ENCODE results near the gene LYSMD1. TPM values are rescaled to one million over a fixed set of nuclear protein-coding genes. Genes with fewer than 3 reads are reported as not detected.
A peak's percentile ranks its signal among the peaks of the same experiment; 100 is the strongest.
"Not testable (repeated sequence)": the region's sequence is repeated elsewhere in the genome, so short reads cannot be mapped to it uniquely, and the experiment has no call there.

Gene LYSMD1
- total RNA-seq (2014; rRNA removed; shearing (Covaris generic)) = 0.43 and 0.60 TPM in 2 replicates

GRCh38 chr1:151165738-151166504 lies at the start of gene LYSMD1, which contains the start of gene SCNM1:
Gene LYSMD1, minus strand, starts transcription at chr1:151165902. Its CDS starts 644 bp downstream, at chr1:151165258.
Gene SCNM1, plus strand, starts transcription at chr1:151166144. Its CDS starts 9 bp downstream, at chr1:151166153.
- DNase-seq (ENCODE audit: low spot score) = peak; percentile 96

- no peak for DNase-seq (ENCODE audit: low spot score)
Measured at GRCh38 chr1:151213560-151213959, 47.9 kb upstream of the LYSMD1 start.

- DNase-seq (ENCODE audit: low spot score) = no peak
Measured at GRCh38 chr1:151211972-151212705, 46.4 kb upstream of the LYSMD1 start.

- no peak for DNase-seq (ENCODE audit: low spot score)
Measured at GRCh38 chr1:151210830-151211229, 45.1 kb upstream of the LYSMD1 start.

- not testable (repeated sequence) for DNase-seq (ENCODE audit: low spot score)
Measured at GRCh38 chr1:151205381-151205965, 39.8 kb upstream of the LYSMD1 start.

- DNase-seq (ENCODE audit: low spot score) = peak; percentile 31
Measured at GRCh38 chr1:151199873-151200581, 34.3 kb upstream of the LYSMD1 start.

- DNase-seq (ENCODE audit: low spot score) = peak; percentile 99
Measured at GRCh38 chr1:151198254-151199127, 32.8 kb upstream of the LYSMD1 start, which contains the start of gene PIP5K1A. Gene PIP5K1A, plus strand, starts transcription at chr1:151198552. Its CDS starts 445 bp downstream, at chr1:151198997.

- DNase-seq (ENCODE audit: low spot score) = no peak
Measured at GRCh38 chr1:151197863-151198253, 32.2 kb upstream of the LYSMD1 start.

GRCh38 chr1:151196292-151196800 lies 30.6 kb upstream of the LYSMD1 start:
- DNase-seq (ENCODE audit: low spot score) = peak; percentile 91

- DNase-seq (ENCODE audit: low spot score) = peak; percentile 96
Measured at GRCh38 chr1:151194894-151195594, 29.3 kb upstream of the LYSMD1 start.

- DNase-seq (ENCODE audit: low spot score) = no peak
Measured at GRCh38 chr1:151193856-151194255, 28.2 kb upstream of the LYSMD1 start.

GRCh38 chr1:151193304-151193703 lies 27.6 kb upstream of the LYSMD1 start:
- DNase-seq (ENCODE audit: low spot score) = no peak

- DNase-seq (ENCODE audit: low spot score) = no peak
Measured at GRCh38 chr1:151192047-151192446, 26.3 kb upstream of the LYSMD1 start.

- peak; percentile 90 for DNase-seq (ENCODE audit: low spot score)
Measured at GRCh38 chr1:151189637-151190445, 24.1 kb upstream of the LYSMD1 start, which contains the start of gene VPS72. Gene VPS72, minus strand, starts transcription at chr1:151190197. Its CDS starts 76 bp downstream, at chr1:151190121.

- not testable (repeated sequence) for DNase-seq (ENCODE audit: low spot score)
Measured at GRCh38 chr1:151188667-151189066, 23.0 kb upstream of the LYSMD1 start.

GRCh38 chr1:151187205-151187604 lies 21.5 kb upstream of the LYSMD1 start:
- no peak for DNase-seq (ENCODE audit: low spot score)

- no peak for DNase-seq (ENCODE audit: low spot score)
Measured at GRCh38 chr1:151184211-151184610, 18.5 kb upstream of the LYSMD1 start.

- DNase-seq (ENCODE audit: low spot score) = no peak
Measured at GRCh38 chr1:151176514-151177045, 10.9 kb upstream of the LYSMD1 start.

Data from HT-29 (cell line).